ENCODE results near the gene AGBL1.

AGBL1 gene

DNA sequence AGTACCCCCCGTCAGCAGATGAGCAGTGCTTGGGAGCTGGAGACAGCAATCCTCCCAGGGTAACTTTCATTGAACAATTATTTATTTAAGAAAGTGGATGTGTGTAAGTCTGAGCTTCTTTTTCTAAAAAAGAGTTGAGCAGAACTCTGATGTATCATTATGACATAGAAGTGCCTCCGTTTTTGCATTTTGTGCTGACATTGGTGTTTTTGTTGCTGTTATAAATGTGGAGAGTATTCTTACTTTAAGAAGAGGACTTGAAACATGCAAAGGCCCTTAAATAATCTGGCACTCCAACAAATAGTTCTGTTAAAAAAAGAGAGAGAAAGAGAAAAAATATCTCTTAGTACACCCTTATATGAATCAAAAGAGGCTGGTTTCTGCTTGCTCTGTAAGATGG, 217.1 kb downstream of the AGBL1 start:
- TF ChIP-seq EP300 (IDR thresholded peaks at IDR 0.05; ENCODE audit: borderline replicate concordance) (no peak), YY1 (IDR thresholded peaks at IDR 0.05; ENCODE audit: low read depth) (no peak), TAF1 (IDR thresholded peaks at IDR 0.05; ENCODE audit: low read depth) (no peak), TEAD4 (IDR thresholded peaks at IDR 0.05) (no peak), CREB1 (IDR thresholded peaks at IDR 0.05; ENCODE audit: low read depth) (no peak), ZBTB7A (IDR thresholded peaks at IDR 0.05; ENCODE audit: low read depth) (no peak), CEBPB (IDR thresholded peaks at IDR 0.05) (no peak), RAD21 (IDR thresholded peaks at IDR 0.05; ENCODE audit: low read depth) (no peak), TCF12 (IDR thresholded peaks at IDR 0.05; ENCODE audit: low read depth) (no peak), NFIC (IDR thresholded peaks at IDR 0.05) (no peak), EGR1 (IDR thresholded peaks at IDR 0.05) (no peak), FOXM1 (IDR thresholded peaks at IDR 0.05; ENCODE audit: borderline replicate concordance, low read depth) (no peak)
- TF ChIP-seq, protein P1, sequence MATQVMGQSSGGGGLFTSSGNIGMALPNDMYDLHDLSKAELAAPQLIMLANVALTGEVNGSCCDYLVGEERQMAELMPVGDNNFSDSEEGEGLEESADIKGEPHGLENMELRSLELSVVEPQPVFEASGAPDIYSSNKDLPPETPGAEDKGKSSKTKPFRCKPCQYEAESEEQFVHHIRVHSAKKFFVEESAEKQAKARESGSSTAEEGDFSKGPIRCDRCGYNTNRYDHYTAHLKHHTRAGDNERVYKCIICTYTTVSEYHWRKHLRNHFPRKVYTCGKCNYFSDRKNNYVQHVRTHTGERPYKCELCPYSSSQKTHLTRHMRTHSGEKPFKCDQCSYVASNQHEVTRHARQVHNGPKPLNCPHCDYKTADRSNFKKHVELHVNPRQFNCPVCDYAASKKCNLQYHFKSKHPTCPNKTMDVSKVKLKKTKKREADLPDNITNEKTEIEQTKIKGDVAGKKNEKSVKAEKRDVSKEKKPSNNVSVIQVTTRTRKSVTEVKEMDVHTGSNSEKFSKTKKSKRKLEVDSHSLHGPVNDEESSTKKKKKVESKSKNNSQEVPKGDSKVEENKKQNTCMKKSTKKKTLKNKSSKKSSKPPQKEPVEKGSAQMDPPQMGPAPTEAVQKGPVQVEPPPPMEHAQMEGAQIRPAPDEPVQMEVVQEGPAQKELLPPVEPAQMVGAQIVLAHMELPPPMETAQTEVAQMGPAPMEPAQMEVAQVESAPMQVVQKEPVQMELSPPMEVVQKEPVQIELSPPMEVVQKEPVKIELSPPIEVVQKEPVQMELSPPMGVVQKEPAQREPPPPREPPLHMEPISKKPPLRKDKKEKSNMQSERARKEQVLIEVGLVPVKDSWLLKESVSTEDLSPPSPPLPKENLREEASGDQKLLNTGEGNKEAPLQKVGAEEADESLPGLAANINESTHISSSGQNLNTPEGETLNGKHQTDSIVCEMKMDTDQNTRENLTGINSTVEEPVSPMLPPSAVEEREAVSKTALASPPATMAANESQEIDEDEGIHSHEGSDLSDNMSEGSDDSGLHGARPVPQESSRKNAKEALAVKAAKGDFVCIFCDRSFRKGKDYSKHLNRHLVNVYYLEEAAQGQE (IDR thresholded peaks at IDR 0.05; ENCODE audit: low read depth), result no peak
- TF ChIP-seq, protein P2, sequence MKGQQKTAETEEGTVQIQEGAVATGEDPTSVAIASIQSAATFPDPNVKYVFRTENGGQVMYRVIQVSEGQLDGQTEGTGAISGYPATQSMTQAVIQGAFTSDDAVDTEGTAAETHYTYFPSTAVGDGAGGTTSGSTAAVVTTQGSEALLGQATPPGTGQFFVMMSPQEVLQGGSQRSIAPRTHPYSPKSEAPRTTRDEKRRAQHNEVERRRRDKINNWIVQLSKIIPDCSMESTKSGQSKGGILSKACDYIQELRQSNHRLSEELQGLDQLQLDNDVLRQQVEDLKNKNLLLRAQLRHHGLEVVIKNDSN (IDR thresholded peaks at IDR 0.05), result no peak
- TF ChIP-seq, protein P3, sequence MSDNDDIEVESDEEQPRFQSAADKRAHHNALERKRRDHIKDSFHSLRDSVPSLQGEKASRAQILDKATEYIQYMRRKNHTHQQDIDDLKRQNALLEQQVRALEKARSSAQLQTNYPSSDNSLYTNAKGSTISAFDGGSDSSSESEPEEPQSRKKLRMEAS (IDR thresholded peaks at IDR 0.05), result no peak

DNA sequence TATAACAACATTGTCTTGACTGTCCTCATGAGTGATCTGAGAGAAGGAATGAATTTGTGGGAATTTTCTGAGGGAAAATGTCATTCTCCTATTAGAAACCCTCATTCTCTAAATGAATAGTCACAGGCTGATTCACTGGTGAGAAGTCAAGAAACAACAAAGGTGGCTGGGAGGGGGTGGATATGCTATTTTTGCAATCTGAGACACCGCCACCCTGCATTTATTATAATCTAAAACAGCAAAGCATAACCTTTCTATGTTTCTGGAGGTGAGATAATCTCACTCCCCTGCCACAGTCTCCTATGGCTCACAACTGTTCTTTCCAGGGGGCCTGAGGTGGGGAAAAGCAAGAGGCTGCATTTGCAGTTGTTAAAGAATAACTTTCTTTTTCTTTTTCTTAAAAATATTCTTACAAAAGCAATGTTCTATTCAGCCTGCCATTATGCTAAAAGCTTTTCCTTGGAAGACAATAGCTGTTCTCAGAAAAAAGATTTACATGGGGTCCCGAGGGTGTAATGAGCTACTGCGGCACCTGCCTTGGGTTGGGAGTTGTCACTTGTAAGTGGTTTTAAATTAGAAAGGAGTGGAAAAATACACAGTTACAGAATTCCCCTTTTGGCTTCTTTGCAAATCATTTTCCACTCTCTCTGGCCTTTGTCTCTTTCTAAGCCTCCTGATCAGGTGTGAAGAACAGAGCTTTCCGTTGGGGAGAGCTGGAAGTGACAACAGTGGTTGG, 220.9 kb downstream of the AGBL1 start:
- TF ChIP-seq EGR1 (IDR thresholded peaks at IDR 0.05) (no peak), FOXM1 (IDR thresholded peaks at IDR 0.05; ENCODE audit: borderline replicate concordance, low read depth) (no peak), TCF12 (IDR thresholded peaks at IDR 0.05; ENCODE audit: low read depth) (no peak), CREB1 (IDR thresholded peaks at IDR 0.05; ENCODE audit: low read depth) (no peak), TAF1 (IDR thresholded peaks at IDR 0.05; ENCODE audit: low read depth) (no peak)
- TF ChIP-seq, protein P3 (IDR thresholded peaks at IDR 0.05), result no peak

DNA sequence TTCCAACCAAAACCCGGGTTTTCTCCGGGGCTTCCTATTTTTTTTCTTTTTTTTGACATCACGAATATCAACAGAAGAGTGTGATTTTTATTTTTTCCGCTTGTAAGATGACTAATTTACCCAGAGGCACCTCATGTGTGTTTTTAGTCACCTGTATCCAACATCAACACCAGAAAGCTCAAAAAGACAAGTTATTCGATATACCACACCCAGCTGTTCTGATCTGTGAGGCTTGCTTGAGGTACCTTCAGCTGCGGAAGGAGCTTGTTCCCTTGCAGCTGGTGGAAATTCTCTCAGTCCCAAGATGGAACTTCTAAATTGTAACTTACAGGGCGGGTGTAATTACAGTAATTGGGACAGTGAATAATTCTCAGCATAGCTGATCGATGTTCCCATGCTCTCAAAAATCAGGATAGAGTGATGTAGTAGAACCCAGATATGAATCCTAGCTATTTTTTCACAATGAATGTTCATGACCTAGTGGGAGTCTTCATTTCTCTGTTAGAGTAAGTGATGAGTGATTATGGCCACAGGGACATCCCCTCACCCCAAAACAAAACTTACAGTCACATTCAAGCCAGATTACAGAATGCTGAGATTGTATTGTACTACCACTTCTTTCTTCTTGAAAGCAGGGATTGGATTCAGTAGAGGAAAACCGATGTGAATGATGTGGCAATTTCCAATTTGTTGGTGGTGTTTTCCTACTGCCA, 232.1 kb downstream of the AGBL1 start:
- TF ChIP-seq, protein P3 (IDR thresholded peaks at IDR 0.05), result no peak
- no peak for TF ChIP-seq CEBPB (IDR thresholded peaks at IDR 0.05)

DNA sequence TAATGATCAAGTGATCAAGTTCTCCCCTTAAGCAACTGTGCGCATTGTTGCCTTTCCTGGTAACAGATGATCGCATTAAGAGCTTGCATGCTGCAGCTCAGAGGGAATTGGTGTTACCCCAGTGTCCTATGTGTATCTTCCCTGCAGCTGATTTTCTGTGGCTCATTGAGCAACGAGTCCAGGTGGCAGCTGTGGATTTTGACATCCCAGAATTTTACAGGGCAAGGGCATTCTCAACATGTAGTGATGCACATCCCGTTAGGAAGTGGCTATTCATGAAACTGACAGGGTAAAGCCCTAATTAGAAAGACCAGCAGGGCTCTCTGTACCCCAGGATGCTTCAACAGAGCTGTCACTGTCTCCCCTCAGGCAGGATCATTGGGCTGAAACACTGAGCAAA, 232.8 kb downstream of the AGBL1 start:
- TF ChIP-seq CEBPB (IDR thresholded peaks at IDR 0.05) (no peak), YY1 (IDR thresholded peaks at IDR 0.05; ENCODE audit: low read depth) (no peak), TCF12 (IDR thresholded peaks at IDR 0.05; ENCODE audit: low read depth) (no peak), ZBTB7A (IDR thresholded peaks at IDR 0.05; ENCODE audit: low read depth) (no peak), TEAD4 (IDR thresholded peaks at IDR 0.05) (no peak)

DNA sequence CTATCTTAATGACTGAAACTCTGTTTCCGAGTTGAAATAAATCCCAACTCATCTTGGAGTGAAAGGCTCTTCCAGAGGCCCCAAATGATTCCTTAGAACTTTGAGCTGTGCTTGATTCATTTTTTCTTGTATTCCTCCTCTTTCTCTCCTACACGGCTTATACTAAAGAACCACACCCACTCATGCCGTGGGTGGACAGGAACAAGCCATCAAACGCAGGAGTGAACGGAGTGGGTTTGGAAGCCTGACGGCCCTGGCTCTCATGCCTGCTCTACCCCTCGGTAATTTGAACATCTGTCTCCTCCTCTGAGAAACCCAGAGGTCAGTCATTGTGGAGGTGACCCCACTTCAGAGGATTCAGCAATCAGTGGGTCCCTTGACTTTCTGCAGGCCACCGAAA, 236.5 kb downstream of the AGBL1 start:
- TF ChIP-seq, protein P1 (IDR thresholded peaks at IDR 0.05; ENCODE audit: low read depth), result no peak
- TF ChIP-seq, protein P2 (IDR thresholded peaks at IDR 0.05), result no peak
- no peak for TF ChIP-seq TAF1 (IDR thresholded peaks at IDR 0.05; ENCODE audit: low read depth)
- TF ChIP-seq RAD21 (IDR thresholded peaks at IDR 0.05; ENCODE audit: low read depth), result no peak

DNA sequence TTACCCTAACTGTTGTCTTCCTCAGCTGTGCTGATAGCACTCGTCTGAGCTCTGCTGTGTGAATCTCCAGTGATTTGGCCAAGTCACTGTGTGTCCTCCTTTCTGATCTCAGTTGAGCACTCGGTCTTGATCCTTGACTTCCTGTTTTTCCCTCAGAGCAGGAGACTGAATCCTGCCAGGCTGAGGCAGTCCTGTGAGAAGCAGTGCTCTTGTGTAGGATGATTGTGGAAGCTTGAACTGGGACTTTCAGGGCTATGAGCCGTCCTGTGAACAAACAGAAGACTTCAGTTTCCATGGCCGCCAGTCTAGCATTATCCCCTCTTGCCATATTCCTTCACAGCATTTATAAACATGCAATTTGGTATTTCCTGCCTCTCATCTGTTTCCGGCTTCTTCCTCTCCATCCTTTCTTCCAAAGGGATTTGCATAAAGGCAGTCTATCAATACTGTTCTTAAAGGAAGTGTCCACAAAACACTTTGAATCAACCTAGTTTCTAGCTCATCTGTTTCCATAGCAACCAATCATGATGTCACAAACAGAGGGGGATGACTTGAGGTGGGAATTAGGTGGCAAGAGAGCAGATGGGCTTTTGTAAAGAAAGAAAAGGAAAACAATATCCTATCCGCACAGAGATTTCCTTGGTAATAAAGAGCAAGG, 237.2 kb downstream of the AGBL1 start:
- TF ChIP-seq EP300 (IDR thresholded peaks at IDR 0.05; ENCODE audit: borderline replicate concordance) (no peak), TAF1 (IDR thresholded peaks at IDR 0.05; ENCODE audit: low read depth) (no peak), YY1 (IDR thresholded peaks at IDR 0.05; ENCODE audit: low read depth) (no peak), CREB1 (IDR thresholded peaks at IDR 0.05; ENCODE audit: low read depth) (no peak), EGR1 (IDR thresholded peaks at IDR 0.05) (no peak), RAD21 (IDR thresholded peaks at IDR 0.05; ENCODE audit: low read depth) (no peak), FOXM1 (IDR thresholded peaks at IDR 0.05; ENCODE audit: borderline replicate concordance, low read depth) (no peak), TEAD4 (IDR thresholded peaks at IDR 0.05) (no peak), CEBPB (IDR thresholded peaks at IDR 0.05) (no peak), ZBTB7A (IDR thresholded peaks at IDR 0.05; ENCODE audit: low read depth) (no peak)
- TF ChIP-seq, protein P3 (IDR thresholded peaks at IDR 0.05), result no peak
- TF ChIP-seq, protein P1 (IDR thresholded peaks at IDR 0.05; ENCODE audit: low read depth), result no peak

Data from Ishikawa (cell line).